Heart left ventricle (tissue), 13 donors: ENCODE data around the gene IQSEC1.

Source experiments
- CTCF ChIP-seq, 12 donors: fragments of 200-600 bp; sonication (generic) in 4 of 12; IDR thresholded peaks; one replicate each; pipeline versions ENCODE4 v1.5.0 to v1.8.0; 2018 to 2022; ENCODE audit warnings: antibody characterized with exemption in 12 of 12, mild to moderate bottlenecking in 5 of 12
- POLR2A ChIP-seq, 2 donors: fragments of 450-650 bp; IDR thresholded peaks; one replicate each; pipeline ENCODE4 v1.6.1; 2017; ENCODE audit warnings: antibody characterized with exemption in 2 of 2, mild to moderate bottlenecking in 2 of 2, moderate library complexity in 2 of 2
- donor health status: ischemic (EF 13 %, LVEDD 7.1; RV severe dilation, severe dysfunction).
- donor health status: DM: no; HTN: yes; CAD: no.
- donor health status: DM: no; HTN: no; CAD: no.
- donor health status: ischemic (EF 25% LVEDD 6.9; RV normal size, moderate dysfunction).
- donor health status: ischemic (EF 25% LVEDD 5.7; RV mildly dilated, moderate dysfunction).
- donor health status: ischemic (EF 35%, LVEDD 5.7; RV mildly dilated, moderate dysfunction).
- donor health status: nonischemic (EF 11% LVEDD 7.7; RV severe dilation, severe dysfunction).
- donor health status: DM: yes; HTN: yes; CAD: no.
- donor health status: PGD.
- donor health status: ischemic (EF 29% LVEDD 5.4; RV normal size, mild dysfunction).
- donor health status: nonischemic (EF 23%, LVEDD 6.1; RV moderate dilation, normal function).

- no peak for TF ChIP-seq CTCF (IDR thresholded peaks at IDR 0.05)
- no peak for TF ChIP-seq POLR2A (IDR thresholded peaks at IDR 0.05)
These were observed 181.7 kb downstream of the IQSEC1 start for GRCh38 chr3:12891391-12891984.
